Nephron (organoid): ENCODE data around the gene SYNJ2.
"Not testable (repeated sequence)": the region's sequence is repeated elsewhere in the genome, so short reads cannot be mapped to it uniquely, and the experiment has no call there.

ENCODE experiments used
- H3K27ac Mint-ChIP-seq, 3 experiments: 2 replicates each; pipeline ENCODE4 v1.8.0; 2020; ENCODE audit warnings: mixed read lengths in 3 of 3, mild to moderate bottlenecking in 2 of 3, moderate library complexity in 1 of 3
- H3K27me3 Mint-ChIP-seq: 2 replicates; pipeline ENCODE4 v1.8.0; 2021; ENCODE audit warnings: low read depth, mild to moderate bottlenecking, moderate library complexity, mixed read lengths
- H3K36me3 Mint-ChIP-seq: 2 replicates; pipeline ENCODE4 v1.8.0; 2020; ENCODE audit warnings: low read depth, mixed read lengths
- H3K4me1 Mint-ChIP-seq: 2 replicates; pipeline ENCODE4 v1.8.0; 2020; ENCODE audit warnings: mixed read lengths
- H3K4me3 Mint-ChIP-seq, 3 experiments: 2 replicates each; pipeline ENCODE4 v1.8.0; 2020; ENCODE audit warnings: mild to moderate bottlenecking in 3 of 3, mixed read lengths in 3 of 3, moderate library complexity in 2 of 3
- H3K9me3 Mint-ChIP-seq: 2 replicates; pipeline ENCODE4 v1.8.0; 2020; ENCODE audit warnings: mixed read lengths
- TF ChIP-seq, protein P1 (sequence below), 3 experiments: fragments of 200-600 bp; sonication (generic); IDR thresholded peaks; one replicate each; pipeline ENCODE4 v1.5.0; 2021; ENCODE audit warnings: antibody characterized with exemption in 3 of 3; ENCODE audit not compliant: unreplicated experiment in 3 of 3

The SYNJ2 gene

DNA sequence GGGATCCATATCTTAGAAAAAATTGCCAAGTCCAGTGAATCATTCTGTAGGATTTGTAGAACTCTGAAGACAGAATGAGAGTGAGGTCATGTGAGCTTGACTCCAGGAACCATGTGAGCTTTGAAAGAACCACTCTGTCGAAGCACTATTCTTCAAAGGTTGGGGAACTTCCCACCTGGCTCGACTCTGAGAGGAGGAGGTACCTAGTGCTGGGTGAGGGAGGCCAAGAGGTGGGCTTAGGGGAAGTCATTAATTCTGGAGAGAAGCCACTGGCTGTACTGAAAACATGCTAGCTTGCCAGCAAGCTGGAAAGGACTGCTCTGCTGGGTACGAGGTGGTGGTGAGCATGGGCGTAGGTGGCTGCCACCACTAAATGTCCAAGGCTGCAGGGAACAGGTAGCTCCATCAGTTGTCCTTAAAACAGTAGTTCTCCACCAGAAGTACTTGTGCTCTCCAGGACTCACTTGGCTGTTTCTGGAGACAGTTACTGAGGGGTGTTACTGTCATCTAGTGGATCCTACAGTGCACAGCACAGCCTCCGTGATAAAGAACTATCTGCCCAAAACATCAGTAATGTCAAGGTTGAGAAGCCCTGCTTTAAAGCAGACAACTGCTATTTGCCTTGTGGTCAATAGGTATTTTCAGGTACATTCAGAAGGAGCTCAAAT is 34.7 kb upstream of the SYNJ2 start:
- H3K36me3 Mint-ChIP-seq = peaks cover 67% of the 10 kb centered on the region
- TF ChIP-seq, protein P1, sequence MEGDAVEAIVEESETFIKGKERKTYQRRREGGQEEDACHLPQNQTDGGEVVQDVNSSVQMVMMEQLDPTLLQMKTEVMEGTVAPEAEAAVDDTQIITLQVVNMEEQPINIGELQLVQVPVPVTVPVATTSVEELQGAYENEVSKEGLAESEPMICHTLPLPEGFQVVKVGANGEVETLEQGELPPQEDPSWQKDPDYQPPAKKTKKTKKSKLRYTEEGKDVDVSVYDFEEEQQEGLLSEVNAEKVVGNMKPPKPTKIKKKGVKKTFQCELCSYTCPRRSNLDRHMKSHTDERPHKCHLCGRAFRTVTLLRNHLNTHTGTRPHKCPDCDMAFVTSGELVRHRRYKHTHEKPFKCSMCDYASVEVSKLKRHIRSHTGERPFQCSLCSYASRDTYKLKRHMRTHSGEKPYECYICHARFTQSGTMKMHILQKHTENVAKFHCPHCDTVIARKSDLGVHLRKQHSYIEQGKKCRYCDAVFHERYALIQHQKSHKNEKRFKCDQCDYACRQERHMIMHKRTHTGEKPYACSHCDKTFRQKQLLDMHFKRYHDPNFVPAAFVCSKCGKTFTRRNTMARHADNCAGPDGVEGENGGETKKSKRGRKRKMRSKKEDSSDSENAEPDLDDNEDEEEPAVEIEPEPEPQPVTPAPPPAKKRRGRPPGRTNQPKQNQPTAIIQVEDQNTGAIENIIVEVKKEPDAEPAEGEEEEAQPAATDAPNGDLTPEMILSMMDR (IDR thresholded peaks at IDR 0.05; ENCODE audit: unreplicated experiment in 3 of 3) = peak; percentile 13 to 32 (median 23)
- H3K4me1 Mint-ChIP-seq = no peaks in the 10 kb centered on the region
- no peak overlapping the region for H3K27ac Mint-ChIP-seq
- H3K27me3 Mint-ChIP-seq = no peaks in the 10 kb centered on the region
- peaks cover 28% of the 10 kb centered on the region for H3K9me3 Mint-ChIP-seq
- no peak overlapping the region for H3K4me3 Mint-ChIP-seq

DNA sequence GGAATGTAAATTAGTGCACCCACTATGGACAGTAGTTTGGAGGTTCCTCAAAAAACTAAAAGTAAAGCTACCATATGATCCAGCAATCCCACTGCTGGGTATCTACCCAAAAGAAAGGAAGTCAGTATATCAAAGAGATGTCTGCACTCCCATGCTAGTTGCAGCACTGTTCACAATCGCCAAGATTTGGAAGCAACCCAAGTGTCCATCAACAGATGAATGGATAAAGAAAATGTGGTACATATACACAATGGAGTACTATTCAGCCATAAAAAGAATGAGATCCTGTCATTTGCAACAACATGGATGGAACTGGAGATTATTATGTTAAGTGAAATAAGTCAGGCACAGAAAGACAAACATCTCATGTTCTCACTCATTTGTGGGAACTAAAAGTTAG is 30.8 kb upstream of the SYNJ2 start:
- not testable (repeated sequence) for H3K27ac Mint-ChIP-seq, H3K4me1 Mint-ChIP-seq, H3K27me3 Mint-ChIP-seq, H3K4me3 Mint-ChIP-seq
- peaks cover 34% of the 10 kb centered on the region for H3K36me3 Mint-ChIP-seq
- peaks cover 34% of the 10 kb centered on the region for H3K9me3 Mint-ChIP-seq

DNA sequence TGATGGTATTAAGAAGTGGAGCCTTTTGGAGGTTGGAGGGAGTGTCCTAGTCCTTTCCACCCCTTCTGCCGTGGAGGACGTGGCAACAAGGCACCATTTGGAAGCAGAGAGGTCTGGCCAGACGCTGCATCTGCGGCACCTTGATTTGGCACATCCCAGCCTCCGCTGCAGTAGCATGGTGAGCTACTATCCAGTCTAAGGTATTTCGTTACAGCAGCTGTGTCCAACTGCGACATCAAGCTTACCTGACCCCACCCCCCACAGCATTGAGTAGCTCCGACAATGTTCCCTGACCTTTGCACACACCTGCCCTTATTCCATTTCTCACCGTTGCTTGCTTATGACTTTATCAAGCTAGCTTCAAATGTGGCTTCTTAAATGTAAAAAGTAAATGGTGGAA is 29.8 kb upstream of the SYNJ2 start:
- Mint-ChIP-seq H3K27ac (no peak overlapping the region), H3K4me3 (no peak overlapping the region), H3K27me3 (peaks cover 7% of the 10 kb centered on the region), H3K4me1 (peaks cover 10% of the 10 kb centered on the region), H3K9me3 (peaks cover 35% of the 10 kb centered on the region), H3K36me3 (peaks cover 25% of the 10 kb centered on the region)
- TF ChIP-seq, protein P1 (IDR thresholded peaks at IDR 0.05; ENCODE audit: unreplicated experiment in 3 of 3) = no peak

DNA sequence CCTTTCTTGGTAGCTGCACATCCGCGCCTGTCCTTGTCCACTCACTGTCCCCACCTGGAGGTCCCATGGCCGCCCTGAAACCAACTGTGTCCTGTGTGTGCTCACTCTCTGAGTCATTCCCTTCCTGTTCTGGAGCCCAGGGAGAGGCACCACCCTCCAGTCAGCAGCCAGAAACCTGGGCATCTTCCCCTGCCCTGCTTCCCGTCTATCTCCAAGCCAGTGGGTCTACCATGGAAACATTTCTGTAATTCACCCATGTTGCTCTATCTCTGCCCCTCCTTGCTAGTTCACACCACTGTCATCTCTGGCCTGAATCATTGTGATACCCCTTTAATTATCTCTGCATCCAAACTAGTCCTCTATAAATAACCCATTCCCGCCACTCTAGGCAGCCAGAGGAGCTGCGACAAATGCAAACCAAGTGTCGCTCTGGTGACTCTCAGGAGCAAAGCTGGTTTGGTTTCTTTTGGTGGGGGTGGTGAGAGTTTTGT is 28.8 kb upstream of the SYNJ2 start:
- Mint-ChIP-seq H3K4me1 (peaks cover 10% of the 10 kb centered on the region), H3K27me3 (peaks cover 7% of the 10 kb centered on the region), H3K36me3 (peaks cover 17% of the 10 kb centered on the region), H3K9me3 (peaks cover 33% of the 10 kb centered on the region), H3K4me3 (no peak overlapping the region), H3K27ac (no peak overlapping the region)
- TF ChIP-seq, protein P1 (IDR thresholded peaks at IDR 0.05; ENCODE audit: unreplicated experiment in 3 of 3) = no peak

DNA sequence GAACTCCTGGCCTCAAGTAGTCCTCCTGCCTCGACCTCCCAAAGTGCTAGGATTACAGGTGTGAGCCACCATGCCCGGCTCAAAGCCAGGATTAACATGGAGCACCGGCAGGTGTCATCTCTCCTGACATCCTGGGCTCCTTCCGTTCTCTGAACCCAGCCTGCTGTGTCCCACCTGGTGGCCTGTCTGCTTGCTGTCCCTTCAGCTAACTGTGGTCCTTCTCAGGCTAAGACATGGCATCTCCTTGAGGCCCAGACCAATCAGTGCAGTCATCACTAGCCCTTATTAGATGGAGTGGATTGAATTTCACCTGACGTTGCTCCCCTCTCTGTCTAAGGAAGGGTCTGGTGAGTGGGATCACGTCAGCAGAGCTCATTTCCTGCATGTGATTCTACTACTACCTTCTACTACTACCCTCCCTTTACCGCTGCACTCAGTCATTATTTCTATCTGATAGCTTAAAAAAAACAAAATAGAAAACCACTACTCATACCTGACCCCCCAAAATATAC is 28.0 kb upstream of the SYNJ2 start:
- H3K9me3 Mint-ChIP-seq = peaks cover 37% of the 10 kb centered on the region
- peak overlapping the region; percentile 24 to 69 (median 35) for H3K27ac Mint-ChIP-seq
- peaks cover 7% of the 10 kb centered on the region for H3K27me3 Mint-ChIP-seq
- peaks cover 10% of the 10 kb centered on the region for H3K4me1 Mint-ChIP-seq
- TF ChIP-seq, protein P1 (IDR thresholded peaks at IDR 0.05; ENCODE audit: unreplicated experiment in 3 of 3) = no peak
- no peak overlapping the region for H3K4me3 Mint-ChIP-seq
- H3K36me3 Mint-ChIP-seq = peaks cover 12% of the 10 kb centered on the region

DNA sequence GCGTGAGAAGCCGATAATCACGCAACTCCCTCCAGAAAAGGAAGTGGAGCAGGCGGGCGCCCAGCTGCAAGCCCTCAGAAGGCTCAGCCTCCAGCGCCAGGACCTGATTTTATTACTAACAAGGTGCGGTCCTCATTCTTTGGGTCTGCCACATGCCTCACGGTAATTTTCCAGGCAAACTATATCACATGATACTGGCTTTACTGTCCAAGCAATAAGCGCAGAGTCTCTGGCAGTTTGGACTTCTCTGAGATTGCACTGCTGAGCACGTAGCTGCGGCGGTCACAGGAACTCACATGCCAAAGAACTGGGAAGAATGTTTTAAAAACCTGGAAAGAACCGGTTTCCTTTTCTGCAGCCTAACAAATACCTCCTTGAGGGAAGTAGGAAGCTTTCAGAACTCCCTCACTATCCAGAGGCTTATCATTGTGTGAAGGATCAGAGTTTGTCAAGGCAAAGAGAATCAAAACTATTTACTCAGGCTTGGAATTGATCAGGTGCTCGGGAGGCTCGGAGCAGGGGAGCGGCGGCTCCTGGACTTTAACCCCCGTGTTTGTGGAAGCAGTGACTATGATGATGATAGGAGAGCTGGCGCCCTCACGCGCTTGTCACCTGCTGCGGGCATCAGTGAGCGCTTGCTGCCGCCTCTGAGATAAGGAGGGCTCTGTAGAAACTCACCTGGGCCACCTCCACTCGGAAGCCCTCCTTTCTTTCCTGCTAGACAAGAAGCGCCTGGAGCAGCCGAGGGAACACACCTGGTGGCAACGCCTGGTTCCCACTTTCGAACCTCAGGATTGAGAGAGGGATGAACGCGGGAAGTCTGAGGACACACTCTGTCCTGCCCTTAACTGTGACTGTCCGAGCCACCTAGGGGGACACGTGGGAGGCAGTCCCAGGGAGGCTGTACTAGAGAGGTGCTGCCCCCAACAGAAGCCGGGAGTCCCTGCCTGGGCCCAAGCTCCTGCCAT is 27.2 kb upstream of the SYNJ2 start:
- peak overlapping the region; percentile 24 to 69 (median 60) for H3K27ac Mint-ChIP-seq
- H3K9me3 Mint-ChIP-seq = peaks cover 39% of the 10 kb centered on the region
- H3K27me3 Mint-ChIP-seq = peaks cover 7% of the 10 kb centered on the region
- H3K4me3 Mint-ChIP-seq = no peak overlapping the region
- peaks cover 10% of the 10 kb centered on the region for H3K4me1 Mint-ChIP-seq
- TF ChIP-seq, protein P1 (IDR thresholded peaks at IDR 0.05; ENCODE audit: unreplicated experiment in 3 of 3) = no peak
- H3K36me3 Mint-ChIP-seq = peaks cover 11% of the 10 kb centered on the region
